Endothelial cell of umbilical vein (primary cell): ENCODE results near the gene TBC1D25. TPM values are rescaled to one million over a fixed set of nuclear protein-coding genes. Genes with fewer than 3 reads are reported as not detected.

Source experiments
- BruUV-seq: library from RNA; stranded (reverse); fragments of 400-500 nt; replicated peaks from 2 replicates; lab custom pipeline; 2021; lab: Mats Ljungman, UMichigan
- CTCF ChIA-PET: fragments of 300-600, 350-600 bp; sonication (Branson Sonifier 250); formaldehyde crosslinking; loops from one replicate; lab custom pipeline; 2021; ENCODE audit warnings: antibody characterized with exemption, inconsistent platforms; lab: Charles Lee
- POLR2A ChIA-PET: fragments of 300-600, 350-600 bp; sonication (Branson Sonifier 250); formaldehyde crosslinking; loops from one replicate; lab custom pipeline; 2021; ENCODE audit warnings: antibody characterized with exemption, inconsistent platforms; lab: Charles Lee
- DNase-seq: peaks from one replicate; pipeline ENCODE4 v3.0.0-alpha.2; 2011; ENCODE audit warnings: low read depth, low spot score
- FAIRE-seq: peaks from 2 replicates; lab custom pipeline; 2011; peaks lifted over from hg19 to GRCh38; lab: Jason Lieb, UNC
- H2AFZ ChIP-seq: 2 replicates; pipeline ENCODE4 v1.6.0; 2012; ENCODE audit warnings: low read depth, low read length, control low read depth, inconsistent platforms
- H3K27ac ChIP-seq: 2 replicates; pipeline ENCODE4 v1.5.1; 2011; ENCODE audit warnings: low read depth, mild to moderate bottlenecking, control low read depth, low read length, moderate library complexity; ENCODE audit not compliant: insufficient read depth
- H3K27me3 ChIP-seq, 2 experiments: 2 replicates each; pipeline versions ENCODE4 v1.6.0 to v1.6.1; 2011; ENCODE audit warnings: low read length in 2 of 2, mixed read lengths in 1 of 2; ENCODE audit not compliant: control insufficient read depth in 2 of 2, insufficient read depth in 2 of 2
- H3K36me3 ChIP-seq, 2 experiments: 2 replicates in 1 of 2; 3 replicates in 1 of 2; pipeline ENCODE4 v1.5.1; 2011; ENCODE audit warnings: low read length in 2 of 2, mild to moderate bottlenecking in 1 of 2, moderate library complexity in 1 of 2; ENCODE audit not compliant: control insufficient read depth in 2 of 2, insufficient read depth in 2 of 2; ENCODE audit errors: extremely low read depth in 1 of 2
- H3K4me1 ChIP-seq: 3 replicates; pipeline ENCODE4 v1.5.1; 2011; ENCODE audit warnings: mild to moderate bottlenecking, low read length; ENCODE audit not compliant: control insufficient read depth, insufficient read depth; ENCODE audit errors: extremely low read depth
- H3K4me2 ChIP-seq: 2 replicates; pipeline ENCODE4 v1.6.1; 2011; ENCODE audit warnings: low read length, control low read depth, mixed read lengths; ENCODE audit not compliant: insufficient read depth
- H3K4me3 ChIP-seq, 3 experiments: fragments of 200-600 bp in 1 of 3; sonication (generic), shearing (Covaris generic) in 1 of 3; replicated peaks in 1 of 3; 2 replicates each; pipeline ENCODE4 v1.5.1; 2011 to 2016; ENCODE audit warnings: control low read depth in 3 of 3, low read length in 3 of 3, mild to moderate bottlenecking in 2 of 3, inconsistent platforms in 1 of 3, low read depth in 1 of 3, moderate library complexity in 1 of 3; ENCODE audit not compliant: insufficient read depth in 1 of 3
- H3K79me2 ChIP-seq: 2 replicates; pipeline ENCODE4 v1.6.0; 2012; ENCODE audit warnings: low read length, inconsistent platforms; ENCODE audit not compliant: control insufficient read depth, insufficient read depth
- H3K9ac ChIP-seq: replicated peaks from 2 replicates; pipeline ENCODE3; 2011; ENCODE audit warnings: low read length, control low read depth; ENCODE audit not compliant: insufficient read depth; ENCODE audit errors: extremely low read depth
- H3K9me1 ChIP-seq: replicated peaks from 3 replicates; pipeline ENCODE4 v1.6.0; 2011; ENCODE audit warnings: mild to moderate bottlenecking, low read length; ENCODE audit not compliant: control insufficient read depth, insufficient read depth; ENCODE audit errors: extremely low read depth
- H3K9me3 ChIP-seq: replicated peaks from 2 replicates; pipeline ENCODE4 v1.5.1; 2012; ENCODE audit warnings: low read length, inconsistent platforms; ENCODE audit not compliant: control insufficient read depth, insufficient read depth
- H4K20me1 ChIP-seq: replicated peaks from 2 replicates; pipeline ENCODE3; 2011; ENCODE audit warnings: mild to moderate bottlenecking, low read length; ENCODE audit not compliant: control insufficient read depth, insufficient read depth; ENCODE audit errors: extremely low read depth
- EZH2 ChIP-seq: IDR thresholded peaks from 2 replicates; pipeline ENCODE4 v1.6.1; 2012; ENCODE audit warnings: borderline replicate concordance, low read depth, mild to moderate bottlenecking, moderate library complexity, low read length, inconsistent platforms; ENCODE audit not compliant: severe bottlenecking
- FOS ChIP-seq: IDR thresholded peaks from 2 replicates; pipeline ENCODE4 v1.6.1; 2011; ENCODE audit warnings: mild to moderate bottlenecking, low read length, moderate library complexity, borderline replicate concordance; ENCODE audit not compliant: insufficient read depth
- GATA2 ChIP-seq: IDR thresholded peaks from 2 replicates; pipeline ENCODE4 v1.7.0; 2011; ENCODE audit warnings: low read depth, mild to moderate bottlenecking, moderate library complexity, mixed read lengths, low read length; ENCODE audit not compliant: insufficient read length, insufficient read depth
- JUN ChIP-seq: IDR thresholded peaks from 2 replicates; pipeline ENCODE4 v1.6.1; 2011; ENCODE audit warnings: borderline replicate concordance, low read depth; ENCODE audit not compliant: insufficient read length, insufficient read depth
- MAX ChIP-seq: IDR thresholded peaks from 2 replicates; pipeline ENCODE4 v1.6.1; 2011; ENCODE audit not compliant: insufficient read depth, insufficient read length
- MYC ChIP-seq: IDR thresholded peaks from one replicate; pipeline ENCODE4 v1.6.1; 2011; ENCODE audit warnings: mild to moderate bottlenecking, low read depth, low read length
- POLR2A ChIP-seq: IDR thresholded peaks from 2 replicates; pipeline ENCODE4 v1.6.1; 2012; ENCODE audit warnings: low read depth, mild to moderate bottlenecking, control low read depth, low read length
- POLR2AphosphoS5 ChIP-seq: IDR thresholded peaks from 2 replicates; pipeline ENCODE4 v1.6.1; 2012; ENCODE audit warnings: low read depth, mild to moderate bottlenecking, control low read depth, low read length, moderate library complexity; ENCODE audit not compliant: insufficient read depth
- dilution Hi-C: fragments of 300-500 bp; cut with MboI; formaldehyde crosslinking; loops from one replicate; pipeline ENCODE4 v1.15.0; 2019; ENCODE audit warnings: low sequenced_read_pairs; ENCODE audit not compliant: extremely low pct_ligation_motif_present
- intact Hi-C: fragments of 100-400 bp; cut with micrococcal nuclease; formaldehyde crosslinking; loops from one replicate; pipeline ENCODE4 v1.10.0; 2022
- polyA plus RNA-seq, 4 experiments: library from polyadenylated mRNA; depleted of rRNA in 3 of 4; stranded (reverse) in 3 of 4; unstranded in 1 of 4; fragments of >200 nt; gene quantifications; 2 replicates each; pipeline versions ENCODE4 v1.2.1 to v1.2.3, GENCODE V29; 2011 to 2012; ENCODE audit warnings: missing spikeins in 1 of 4
- total RNA-seq: library from RNA; stranded (reverse); gene quantifications from 2 replicates; pipeline ENCODE4 v1.2.3, GENCODE V29; 2021
- TF ChIP-seq, protein P1 (sequence below), 2 donors: IDR thresholded peaks; 1 replicate in 1 of 2; 2 replicates in 1 of 2; pipeline ENCODE4 v1.5.1; 2011; ENCODE audit warnings: low read length in 2 of 2, mild to moderate bottlenecking in 2 of 2, moderate library complexity in 2 of 2, control low read depth in 1 of 2, inconsistent platforms in 1 of 2, low read depth in 1 of 2; ENCODE audit not compliant: insufficient read depth in 1 of 2; ENCODE audit errors: extremely low read depth in 1 of 2

TBC1D25 gene
- total and polyA plus RNA-seq, 2 donors (not counting 3 experiments of a cell fraction or from before 2014, with no cell fraction given), result 16.0 to 16.3 TPM

DNA sequence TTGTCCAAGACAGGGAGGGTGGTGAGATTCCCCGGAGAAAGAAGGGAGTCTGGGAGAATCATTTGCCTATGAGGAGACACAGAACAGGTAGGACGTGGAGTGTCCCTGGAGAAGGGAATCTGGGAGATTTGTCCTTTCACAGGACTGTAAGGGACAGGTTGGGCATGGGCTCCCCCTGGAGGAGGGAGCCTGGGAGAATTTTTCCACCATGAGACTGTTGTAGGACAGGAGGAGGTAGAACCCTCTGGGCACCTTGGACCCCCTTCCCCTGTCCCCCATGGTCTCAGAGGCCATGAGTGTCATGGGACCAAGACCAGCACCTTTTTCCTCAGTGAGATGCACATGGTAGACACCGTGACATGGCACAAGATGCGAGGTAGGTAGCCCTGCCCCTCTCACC lies 28.0 kb upstream of the TBC1D25 start:
- DNase-seq (peak; percentile 14), FAIRE-seq (peak; percentile 86)

GRCh38 chrX:48512371-48512935 lies 27.1 kb upstream of the TBC1D25 start:
- H3K9ac ChIP-seq, result no peak overlapping the region
- H3K9me3 ChIP-seq, result no peaks in the 10 kb centered on the region
- H3K4me3 ChIP-seq, result no peak overlapping the region
- DNase-seq, result no peak
- no peaks in the 10 kb centered on the region for H3K4me1 ChIP-seq
- no peak overlapping the region for H3K27ac ChIP-seq
- POLR2A ChIA-PET, result no interaction called here
- intact Hi-C loops, result no loop called here
- TF ChIP-seq POLR2AphosphoS5, result no peak
- TF ChIP-seq, protein P1, sequence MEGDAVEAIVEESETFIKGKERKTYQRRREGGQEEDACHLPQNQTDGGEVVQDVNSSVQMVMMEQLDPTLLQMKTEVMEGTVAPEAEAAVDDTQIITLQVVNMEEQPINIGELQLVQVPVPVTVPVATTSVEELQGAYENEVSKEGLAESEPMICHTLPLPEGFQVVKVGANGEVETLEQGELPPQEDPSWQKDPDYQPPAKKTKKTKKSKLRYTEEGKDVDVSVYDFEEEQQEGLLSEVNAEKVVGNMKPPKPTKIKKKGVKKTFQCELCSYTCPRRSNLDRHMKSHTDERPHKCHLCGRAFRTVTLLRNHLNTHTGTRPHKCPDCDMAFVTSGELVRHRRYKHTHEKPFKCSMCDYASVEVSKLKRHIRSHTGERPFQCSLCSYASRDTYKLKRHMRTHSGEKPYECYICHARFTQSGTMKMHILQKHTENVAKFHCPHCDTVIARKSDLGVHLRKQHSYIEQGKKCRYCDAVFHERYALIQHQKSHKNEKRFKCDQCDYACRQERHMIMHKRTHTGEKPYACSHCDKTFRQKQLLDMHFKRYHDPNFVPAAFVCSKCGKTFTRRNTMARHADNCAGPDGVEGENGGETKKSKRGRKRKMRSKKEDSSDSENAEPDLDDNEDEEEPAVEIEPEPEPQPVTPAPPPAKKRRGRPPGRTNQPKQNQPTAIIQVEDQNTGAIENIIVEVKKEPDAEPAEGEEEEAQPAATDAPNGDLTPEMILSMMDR (IDR thresholded peaks at IDR 0.05; ENCODE audit: extremely low read depth in 1 of 2, insufficient read depth in 1 of 2, low read depth in 1 of 2, low read length in 2 of 2), result no peak
- no peak for TF ChIP-seq JUN
- TF ChIP-seq MYC, result no peak
- TF ChIP-seq GATA2, result no peak
- no peak for TF ChIP-seq EZH2
- TF ChIP-seq MAX, result no peak
- TF ChIP-seq FOS, result no peak
- TF ChIP-seq POLR2A, result no peak
- FAIRE-seq, result no peak
- no peak overlapping the region for H2AFZ ChIP-seq
- H3K9me1 ChIP-seq, result no peaks in the 10 kb centered on the region
- peaks cover 0 to 5% of the 10 kb centered on the region in 2 experiments for H3K36me3 ChIP-seq
- dilution Hi-C loops, result no loop called here
- BruUV-seq, result no TSS peak
- H3K27me3 ChIP-seq, result no peaks in the 10 kb centered on the region
- H4K20me1 ChIP-seq, result no peaks in the 10 kb centered on the region
- CTCF ChIA-PET, result no interaction called here
- no peaks in the 10 kb centered on the region for H3K79me2 ChIP-seq
- H3K4me2 ChIP-seq, result no peak overlapping the region

More for the DNA sequence above, 28.0 kb upstream of the TBC1D25 start:
- Histone ChIP-seq H3K4me1 (no peaks in the 10 kb centered on the region), H3K27me3 (no peaks in the 10 kb centered on the region), H3K36me3 (peaks cover 0 to 5% of the 10 kb centered on the region in 2 experiments), H3K9me3 (no peaks in the 10 kb centered on the region), H3K4me3 (no peak overlapping the region), H3K9me1 (no peaks in the 10 kb centered on the region), H2AFZ (no peak overlapping the region), H3K79me2 (no peaks in the 10 kb centered on the region), H3K9ac (no peak overlapping the region), H3K27ac (no peak overlapping the region), H4K20me1 (no peaks in the 10 kb centered on the region), H3K4me2 (no peak overlapping the region)
- TF ChIP-seq, protein P1 (IDR thresholded peaks at IDR 0.05; ENCODE audit: extremely low read depth in 1 of 2, insufficient read depth in 1 of 2, low read depth in 1 of 2, low read length in 2 of 2), result peak in 1 of 2 donors; percentile 42
- no peak for TF ChIP-seq JUN
- BruUV-seq, result no TSS peak
- intact Hi-C loops, result loop anchor here (1.0 kb wide), 1 partner anchor 428 kb away; no protein-coding TSS in a partner anchor
- CTCF ChIA-PET, result no interaction called here
- POLR2A ChIA-PET, result no interaction called here
- dilution Hi-C loops, result no loop called here
